B cell (primary cell): ENCODE results near the gene DYNC2I2. TPM values are rescaled to one million over a fixed set of nuclear protein-coding genes. Genes with fewer than 3 reads are reported as not detected.

Experiments
- ATAC-seq: fragments of 200-7000 bp; cut with Tn5 transposase; one replicate; pipeline ENCODE4 v1.10.0; 2021; ENCODE audit warnings: low read depth, mild to moderate bottlenecking, moderate number of reproducible peaks, moderate library complexity
- CTCF ChIA-PET: fragments of 350-600 bp; sonication (Branson Sonifier 250); formaldehyde crosslinking; loops from one replicate; lab custom pipeline; 2021; ENCODE audit warnings: antibody characterized with exemption, inconsistent platforms; lab: Charles Lee
- POLR2A ChIA-PET: fragments of 350-600 bp; sonication (Branson Sonifier 250); formaldehyde crosslinking; loops from one replicate; lab custom pipeline; 2021; ENCODE audit warnings: antibody characterized with exemption; lab: Charles Lee
- DNase-seq: peaks from one replicate; pipeline ENCODE4 v3.0.0; 2013
- H2AFZ ChIP-seq: 2 replicates; pipeline ENCODE4 v1.6.1; 2012; ENCODE audit warnings: mild to moderate bottlenecking, low read depth, low read length; ENCODE audit not compliant: insufficient read depth, poor library complexity, severe bottlenecking
- H3K27ac ChIP-seq, 2 donors: 1 replicate in 1 of 2; 2 replicates in 1 of 2; pipeline ENCODE4 v1.5.1; 2012 to 2013; ENCODE audit warnings: low read length in 2 of 2, mild to moderate bottlenecking in 2 of 2, moderate library complexity in 1 of 2
- H3K27me3 ChIP-seq, 4 experiments: fragments of 200-600 bp in 1 of 4; sonication (generic) in 1 of 4; replicated peaks in 1 of 4; 1 replicate in 2 of 4; 2 replicates in 2 of 4; pipeline versions ENCODE4 v1.6.1 to v1.7.0; 2013 to 2016; ENCODE audit warnings: low read length in 3 of 4, mild to moderate bottlenecking in 2 of 4, mixed read lengths in 1 of 4, moderate library complexity in 1 of 4; ENCODE audit not compliant: insufficient read depth in 4 of 4, control insufficient read depth in 3 of 4; ENCODE audit errors: control extremely low read depth in 1 of 4
- H3K36me3 ChIP-seq, 2 experiments: replicated peaks in 1 of 2; 1 replicate in 1 of 2; 2 replicates in 1 of 2; pipeline versions ENCODE4 v1.6.1 to v1.7.1; 2013; ENCODE audit warnings: low read length in 1 of 2; ENCODE audit not compliant: insufficient read depth in 2 of 2, control insufficient read depth in 1 of 2; ENCODE audit errors: control extremely low read depth in 1 of 2, extremely low read depth in 1 of 2
- H3K4me1 ChIP-seq, 2 donors: fragments of 200-600 bp in 1 of 2; sonication (generic) in 1 of 2; 1 replicate in 1 of 2; 2 replicates in 1 of 2; pipeline versions ENCODE4 v1.5.1 to v1.6.1; 2013 to 2017; ENCODE audit warnings: low read length in 2 of 2; ENCODE audit not compliant: control insufficient read depth in 2 of 2, insufficient read depth in 2 of 2
- H3K4me2 ChIP-seq: replicated peaks from 2 replicates; pipeline ENCODE3; 2012; ENCODE audit warnings: mild to moderate bottlenecking, low read depth, low read length; ENCODE audit not compliant: poor library complexity, severe bottlenecking
- H3K4me3 ChIP-seq, 5 experiments: fragments of 200-600 bp in 1 of 5; sonication (generic) in 1 of 5; 1 replicate in 3 of 5; 2 replicates in 2 of 5; pipeline versions ENCODE4 v1.5.1 to v1.7.0; 2011 to 2016; ENCODE audit warnings: low read length in 4 of 5, mild to moderate bottlenecking in 4 of 5, low read depth in 2 of 5, control low read depth in 1 of 5, moderate library complexity in 1 of 5; ENCODE audit not compliant: insufficient read depth in 1 of 5; ENCODE audit errors: control extremely low read depth in 1 of 5, extremely low read depth in 1 of 5
- H3K79me2 ChIP-seq: fragments of 200-600 bp; sonication (generic); one replicate; pipeline ENCODE4 v1.6.0; 2016; ENCODE audit warnings: low read length; ENCODE audit not compliant: control insufficient read depth, insufficient read depth
- H3K9ac ChIP-seq: fragments of 200-600 bp; sonication (generic); 2 replicates; pipeline ENCODE4 v1.6.1; 2017; ENCODE audit warnings: mild to moderate bottlenecking, low read length, moderate library complexity
- H3K9me3 ChIP-seq, 3 donors: one replicate each; pipeline versions ENCODE4 v1.6.1 to v1.7.1; 2013; ENCODE audit warnings: low read length in 2 of 3; ENCODE audit not compliant: control insufficient read depth in 2 of 3, insufficient read depth in 1 of 3; ENCODE audit errors: control extremely low read depth in 1 of 3
- H4K20me1 ChIP-seq: 2 replicates; pipeline ENCODE4 v1.6.0; 2012; ENCODE audit warnings: mild to moderate bottlenecking, low read length; ENCODE audit not compliant: insufficient read depth, control insufficient read depth, poor library complexity, severe bottlenecking
- H3K27ac Mint-ChIP-seq: one replicate; pipeline ENCODE4 v1.8.0; 2021; ENCODE audit warnings: mixed read lengths
- H3K27me3 Mint-ChIP-seq: one replicate; pipeline ENCODE4 v1.8.0; 2021; ENCODE audit warnings: mixed read lengths
- H3K4me1 Mint-ChIP-seq: one replicate; pipeline ENCODE4 v1.8.0; 2021; ENCODE audit warnings: mixed read lengths
- H3K4me3 Mint-ChIP-seq: one replicate; pipeline ENCODE4 v1.8.0; 2021; ENCODE audit warnings: mixed read lengths
- H3K9me3 Mint-ChIP-seq: one replicate; pipeline ENCODE4 v1.8.0; 2022; ENCODE audit warnings: mixed read lengths; ENCODE audit not compliant: insufficient read depth
- CTCF ChIP-seq: fragments of 200-600 bp; IDR thresholded peaks from one replicate; pipeline ENCODE4 v1.8.0; 2022; ENCODE audit warnings: antibody characterized with exemption, mild to moderate bottlenecking
- EZH2 ChIP-seq: IDR thresholded peaks from 2 replicates; pipeline ENCODE4 v1.6.1; 2012; ENCODE audit warnings: borderline replicate concordance, low read depth, mild to moderate bottlenecking, moderate library complexity, low read length; ENCODE audit not compliant: insufficient read depth, poor library complexity, severe bottlenecking
- WGBS: methylation state at CpG from one replicate; pipeline ENCODE4 v1.1.5; 2013; ENCODE audit warnings: missing lambda C conversion rate; ENCODE audit not compliant: insufficient coverage; 5-methylcytosine and 5-hydroxymethylcytosine counted together
- intact Hi-C: fragments of 100-400 bp; cut with micrococcal nuclease; formaldehyde crosslinking; loops from one replicate; pipeline ENCODE4 v1.10.0; 2022
- polyA plus RNA-seq: library from polyadenylated mRNA; depleted of rRNA; stranded (reverse); fragments of >200 nt; gene quantifications from 2 replicates; pipeline ENCODE4 v1.2.3, GENCODE V29; 2012
- total RNA-seq, 2 donors: library from RNA; stranded (reverse); fragments of 120-200 nt in 1 of 2; gene quantifications; 1 replicate in 1 of 2; 2 replicates in 1 of 2; pipeline versions ENCODE4 v1.2.3 to v1.2.4, GENCODE V29; 2013 to 2022

The DYNC2I2 gene
- total and polyA plus RNA-seq, 2 donors (not counting 1 experiment from before 2014, with no cell fraction given): 76.6 to 109 TPM

- Histone ChIP-seq H2AFZ (peak overlapping the region; percentile 73), H4K20me1 (peaks cover 9% of the 10 kb centered on the region), H3K9ac (peak overlapping the region; percentile 94), H3K4me3 (peak overlapping the region; percentile 85 to 99 (median 88)), H3K4me1 (peaks cover 45 to 66% of the 10 kb centered on the region in 2 donors), H3K4me2 (peak overlapping the region; percentile 93), H3K36me3 (peaks cover 0 to 6% of the 10 kb centered on the region in 2 experiments), H3K9me3 (peaks cover 0 to 11% (median 0%) of the 10 kb centered on the region in 3 donors), H3K79me2 (peaks cover 81% of the 10 kb centered on the region), H3K27me3 (no peaks in the 10 kb centered on the region), H3K27ac (peak overlapping the region; percentile 94)
- no peak for ATAC-seq
- DNase-seq: no peak
- no peak for TF ChIP-seq EZH2
- TF ChIP-seq CTCF: no peak
- ChIA-PET CTCF (interaction anchor here (1.2 to 1.9 kb wide), 3 partner anchors 18 to 134 kb away, joined by 5 to 16 read pairs (median 6); partner anchors contain the start of genes ENDOG and PKN3), POLR2A (interaction anchor here (0.5 to 1.9 kb wide), 9 partner anchors 8 to 1356 kb away, joined by 3 to 7 read pairs (median 4); partner anchors contain the start of genes DYNC2I2 and ZDHHC12)
- no CpG with 5 or more reads among the region's 3 CpGs for WGBS
- no peaks in the 10 kb centered on the region for H3K27me3 Mint-ChIP-seq
- peak overlapping the region; percentile 96 for H3K27ac Mint-ChIP-seq
- no peaks in the 10 kb centered on the region for H3K9me3 Mint-ChIP-seq
- H3K4me1 Mint-ChIP-seq: peaks cover 53% of the 10 kb centered on the region
- H3K4me3 Mint-ChIP-seq: peak overlapping the region; percentile 98
- intact Hi-C loops: loop anchor here (1.0 to 2.0 kb wide), 3 partner anchors 18 to 263 kb away; partner anchors contain the start of genes DOLK, DYNC2I2, NUP188 and PKN3
Observed at GRCh38 chr9:128684065-128684324, 27.3 kb upstream of the DYNC2I2 start.
